Testis (tissue), 3 donors: ENCODE measurements around the gene SERPINI2. TPM values are rescaled to one million over a fixed set of nuclear protein-coding genes. Genes with fewer than 3 reads are reported as not detected.

Source experiments
- DNase-seq: peaks from one replicate; pipeline ENCODE4 v3.0.0-alpha.2; 2019
- H3K27ac ChIP-seq, 2 donors: fragments of 200-600 bp; sonication (generic); one replicate each; pipeline ENCODE4 v1.5.1; 2019
- H3K27me3 ChIP-seq: fragments of 200-600 bp; sonication (generic); one replicate; pipeline ENCODE4 v1.5.1; 2019
- H3K36me3 ChIP-seq: fragments of 200-600 bp; sonication (generic); one replicate; pipeline ENCODE4 v1.5.1; 2017; ENCODE audit warnings: low read depth; ENCODE audit errors: missing control alignments
- H3K4me1 ChIP-seq: fragments of 200-600 bp; sonication (generic); one replicate; pipeline ENCODE4 v1.5.1; 2019
- H3K4me3 ChIP-seq, 2 donors: fragments of 200-600 bp; sonication (generic); one replicate each; pipeline ENCODE4 v1.5.1; 2017 to 2019
- H3K9me3 ChIP-seq: fragments of 200-600 bp; sonication (generic); one replicate; pipeline ENCODE4 v1.5.1; 2017
- CTCF ChIP-seq, 3 experiments: fragments of 450-650 bp in 2 of 3; fragments of 200-600 bp in 1 of 3; sonication (generic) in 1 of 3; IDR thresholded peaks; one replicate each; pipeline ENCODE4 v1.5.1; 2016 to 2019; ENCODE audit warnings: antibody characterized with exemption in 3 of 3, mild to moderate bottlenecking in 2 of 3, moderate library complexity in 1 of 3
- POLR2A ChIP-seq: fragments of 450-650 bp; IDR thresholded peaks from one replicate; pipeline ENCODE4 v1.6.1; 2017; ENCODE audit warnings: antibody characterized with exemption, mild to moderate bottlenecking, moderate library complexity
- WGBS, 2 donors: methylation state at CpG; one replicate each; pipeline ENCODE4 v1.1.5; 2018; 5-methylcytosine and 5-hydroxymethylcytosine counted together
- intact Hi-C: fragments of 100-400 bp; cut with DNase I; formaldehyde crosslinking; loops from one replicate; pipeline ENCODE4 v1.15.1; 2023; ENCODE audit warnings: low total_unique reads
- polyA plus RNA-seq: library from polyadenylated mRNA; stranded (reverse); fragments of 350-450 nt; fragmentation: Illumina TruSeq; extraction: RNeasy Lipid Tissue Mini Kit (QIAGEN cat#74804); gene quantifications from one replicate; pipeline ENCODE4 v1.2.3, GENCODE V29; 2014; ENCODE audit warnings: low read depth, low replicate concordance; ENCODE audit not compliant: insufficient read depth
- total RNA-seq, 2 donors: library from RNA; depleted of rRNA; stranded (reverse); fragments of >200 nt; gene quantifications; one replicate each; pipeline ENCODE4 v1.2.3, GENCODE V29; 2016

Gene SERPINI2
- total and polyA plus RNA-seq, 3 donors from 2014 or later: 0.25 to 0.47 TPM; not detected in 1

GRCh38 chr3:167489571-167489970 is 15.7 kb upstream of the SERPINI2 start:
- TF ChIP-seq CTCF (IDR thresholded peaks at IDR 0.05) (no peak), POLR2A (no peak)
- no peaks in the 10 kb centered on the region for H3K27me3 ChIP-seq
- H3K4me3 ChIP-seq: no peak overlapping the region
- H3K36me3 ChIP-seq: no peaks in the 10 kb centered on the region
- no peaks in the 10 kb centered on the region for H3K9me3 ChIP-seq
- WGBS, 2 donors: 80 to 90% methylated on average over 1 of the region's 1 CpG
- H3K27ac ChIP-seq: no peak overlapping the region
- DNase-seq: no peak
- intact Hi-C loops: no loop called here
- H3K4me1 ChIP-seq: no peaks in the 10 kb centered on the region

- 79 to 88% methylated on average over 3 of the region's 3 CpGs for WGBS, 2 donors
- intact Hi-C loops: no loop called here
- H3K9me3 ChIP-seq: no peaks in the 10 kb centered on the region
These were observed 13.7 kb upstream of the SERPINI2 start for GRCh38 chr3:167487556-167487955.

GRCh38 chr3:167484551-167484950 is 10.7 kb upstream of the SERPINI2 start:
- no peak overlapping the region for H3K4me3 ChIP-seq
- H3K9me3 ChIP-seq: no peaks in the 10 kb centered on the region
- intact Hi-C loops: no loop called here
- TF ChIP-seq CTCF (IDR thresholded peaks at IDR 0.05) (no peak), POLR2A (no peak)
- WGBS, 2 donors: 75 to 79% methylated on average over 2 of the region's 2 CpGs
- H3K27me3 ChIP-seq: no peaks in the 10 kb centered on the region
- no peaks in the 10 kb centered on the region for H3K4me1 ChIP-seq
- no peak overlapping the region for H3K27ac ChIP-seq
- no peaks in the 10 kb centered on the region for H3K36me3 ChIP-seq
- no peak for DNase-seq

More at GRCh38 chr3:167487556-167487955, 13.7 kb upstream of the SERPINI2 start:
- H3K4me3 ChIP-seq: no peak overlapping the region
- no peaks in the 10 kb centered on the region for H3K27me3 ChIP-seq
- DNase-seq: no peak
- no peaks in the 10 kb centered on the region for H3K36me3 ChIP-seq
- H3K27ac ChIP-seq: no peak overlapping the region
- no peaks in the 10 kb centered on the region for H3K4me1 ChIP-seq
- TF ChIP-seq POLR2A (no peak), CTCF (IDR thresholded peaks at IDR 0.05) (no peak)

- intact Hi-C loops: no loop called here
- TF ChIP-seq POLR2A: no peak
- H3K4me3 ChIP-seq: no peak overlapping the region
- no peak for DNase-seq
- H3K27ac ChIP-seq: no peak overlapping the region
- no peaks in the 10 kb centered on the region for H3K9me3 ChIP-seq
- WGBS, 2 donors: 90 to 96% methylated on average over 2 of the region's 2 CpGs
- H3K36me3 ChIP-seq: no peaks in the 10 kb centered on the region
- no peaks in the 10 kb centered on the region for H3K4me1 ChIP-seq
- H3K27me3 ChIP-seq: no peaks in the 10 kb centered on the region
These were observed 10.1 kb upstream of the SERPINI2 start for GRCh38 chr3:167483708-167484475.

- intact Hi-C loops: no loop called here
- Histone ChIP-seq H3K9me3 (no peaks in the 10 kb centered on the region), H3K27ac (no peak overlapping the region), H3K36me3 (no peaks in the 10 kb centered on the region), H3K4me3 (no peak overlapping the region), H3K4me1 (no peaks in the 10 kb centered on the region), H3K27me3 (no peaks in the 10 kb centered on the region)
- no peak for TF ChIP-seq POLR2A
- no peak for TF ChIP-seq CTCF (IDR thresholded peaks at IDR 0.05)
- no peak for DNase-seq
These were observed 7.3 kb upstream of the SERPINI2 start for GRCh38 chr3:167481164-167481563.
